Coronary artery (tissue), 2 donors: ENCODE results near the gene KIF1B.
A peak's percentile ranks its signal among the peaks of the same experiment; 100 is the strongest.

Source experiments
- DNase-seq: peaks from one replicate; pipeline ENCODE4 v3.0.0-alpha.2; 2017; ENCODE audit warnings: low spot score
- H3K27ac ChIP-seq, 2 donors: fragments of 200-600 bp; sonication (generic); one replicate each; pipeline ENCODE4 v1.5.1; 2016 to 2019
- H3K4me3 ChIP-seq: fragments of 200-600 bp; sonication (generic); 2 replicates; pipeline ENCODE4 v1.5.1; 2016; ENCODE audit warnings: mild to moderate bottlenecking, moderate library complexity
- TF ChIP-seq, protein P1 (sequence below): fragments of 200-600 bp; sonication (generic); IDR thresholded peaks from one replicate; pipeline ENCODE4 v1.5.1; 2019; ENCODE audit warnings: antibody characterized with exemption

The KIF1B gene

DNA sequence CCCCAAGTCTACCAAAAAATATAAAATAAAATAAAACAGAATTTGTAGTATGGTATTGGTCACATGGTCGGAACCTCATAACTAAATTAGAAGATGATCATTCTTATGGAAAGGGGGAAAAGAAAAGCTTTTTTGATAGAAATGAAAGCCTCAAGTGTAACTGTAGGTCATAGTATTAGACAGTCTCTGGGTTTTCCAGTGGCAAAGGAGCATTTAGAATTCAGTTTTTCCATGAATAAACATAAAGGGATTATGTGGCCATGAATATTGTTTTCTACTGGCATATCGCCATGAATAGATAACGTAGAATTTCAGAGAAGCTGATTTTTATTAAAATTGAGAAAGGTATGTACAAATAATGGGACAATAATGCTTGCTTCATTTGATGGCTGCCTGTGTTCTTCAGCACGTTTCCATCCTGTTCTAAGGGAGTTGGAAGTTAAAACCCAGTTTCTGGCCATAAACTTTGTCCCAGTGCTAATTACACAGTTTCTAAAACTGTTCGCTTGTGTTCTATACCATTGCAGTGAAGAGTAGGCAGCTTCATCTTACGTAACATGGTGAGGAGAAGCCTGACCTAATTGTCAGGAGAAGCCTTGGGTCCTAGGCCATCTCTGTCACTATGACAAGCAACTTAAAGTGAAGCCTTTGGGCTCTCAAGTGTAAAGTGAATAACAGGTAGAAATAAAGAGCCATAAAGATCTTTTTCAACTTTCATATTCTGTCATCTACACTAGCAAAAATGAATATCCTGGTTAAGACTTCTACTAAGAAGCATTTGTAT lies 118.0 kb downstream of the KIF1B start:
- no peak for DNase-seq
- Histone ChIP-seq H3K27ac (no peak overlapping the region), H3K4me3 (no peak overlapping the region)
- TF ChIP-seq, protein P1, sequence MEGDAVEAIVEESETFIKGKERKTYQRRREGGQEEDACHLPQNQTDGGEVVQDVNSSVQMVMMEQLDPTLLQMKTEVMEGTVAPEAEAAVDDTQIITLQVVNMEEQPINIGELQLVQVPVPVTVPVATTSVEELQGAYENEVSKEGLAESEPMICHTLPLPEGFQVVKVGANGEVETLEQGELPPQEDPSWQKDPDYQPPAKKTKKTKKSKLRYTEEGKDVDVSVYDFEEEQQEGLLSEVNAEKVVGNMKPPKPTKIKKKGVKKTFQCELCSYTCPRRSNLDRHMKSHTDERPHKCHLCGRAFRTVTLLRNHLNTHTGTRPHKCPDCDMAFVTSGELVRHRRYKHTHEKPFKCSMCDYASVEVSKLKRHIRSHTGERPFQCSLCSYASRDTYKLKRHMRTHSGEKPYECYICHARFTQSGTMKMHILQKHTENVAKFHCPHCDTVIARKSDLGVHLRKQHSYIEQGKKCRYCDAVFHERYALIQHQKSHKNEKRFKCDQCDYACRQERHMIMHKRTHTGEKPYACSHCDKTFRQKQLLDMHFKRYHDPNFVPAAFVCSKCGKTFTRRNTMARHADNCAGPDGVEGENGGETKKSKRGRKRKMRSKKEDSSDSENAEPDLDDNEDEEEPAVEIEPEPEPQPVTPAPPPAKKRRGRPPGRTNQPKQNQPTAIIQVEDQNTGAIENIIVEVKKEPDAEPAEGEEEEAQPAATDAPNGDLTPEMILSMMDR = no peak

DNA sequence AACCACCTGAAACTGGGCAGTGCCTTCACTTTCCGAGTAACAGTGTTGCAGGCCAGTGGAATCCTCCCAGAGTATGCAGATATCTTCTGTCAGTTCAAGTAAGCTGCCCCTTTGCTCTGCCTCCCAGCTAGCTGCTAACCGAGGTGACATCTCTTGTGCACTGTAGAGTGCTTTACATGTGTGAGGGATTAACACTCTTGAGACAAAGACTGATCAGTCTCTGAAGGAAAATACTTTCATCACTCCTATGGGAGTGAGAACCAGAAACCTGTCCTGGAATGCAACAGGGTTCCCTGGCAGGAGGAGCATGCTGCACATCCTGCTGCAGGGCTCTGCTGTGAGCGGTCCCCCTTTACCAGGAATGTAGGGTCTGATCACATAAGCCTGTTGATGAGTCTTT lies 127.1 kb downstream of the KIF1B start:
- no peak overlapping the region for H3K4me3 ChIP-seq
- TF ChIP-seq, protein P1 = no peak
- no peak for DNase-seq
- H3K27ac ChIP-seq = no peak overlapping the region

GRCh38 chr1:10338047-10338446 lies 127.7 kb downstream of the KIF1B start:
- DNase-seq = no peak
- Histone ChIP-seq H3K4me3 (no peak overlapping the region), H3K27ac (no peak overlapping the region)
- TF ChIP-seq, protein P1 = peak; percentile 54

DNA sequence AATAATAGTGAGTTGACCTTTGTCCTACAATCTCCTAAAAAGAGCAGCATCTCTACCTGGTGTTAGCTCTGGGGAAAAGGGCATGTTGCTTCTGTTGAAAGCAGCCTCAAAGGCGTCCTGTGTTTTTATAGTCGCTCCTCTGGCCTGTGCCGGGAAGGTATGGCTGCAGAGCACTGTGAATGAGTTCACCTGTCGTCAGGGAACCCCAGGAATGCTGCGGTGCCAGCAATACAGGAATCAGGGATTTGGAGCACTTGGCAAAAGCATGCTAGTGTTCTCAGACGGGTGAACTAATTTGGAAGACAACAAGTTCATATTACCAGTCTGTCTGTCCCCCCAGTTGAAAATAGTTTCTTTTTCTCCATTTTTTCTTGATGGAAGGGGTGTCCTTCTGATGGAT lies 128.2 kb downstream of the KIF1B start:
- Histone ChIP-seq H3K4me3 (no peak overlapping the region), H3K27ac (no peak overlapping the region)
- DNase-seq = no peak
- TF ChIP-seq, protein P1 = no peak

GRCh38 chr1:10339036-10339567 lies 128.7 kb downstream of the KIF1B start:
- TF ChIP-seq, protein P1 = no peak
- no peak for DNase-seq
- H3K27ac ChIP-seq = no peak overlapping the region
- H3K4me3 ChIP-seq = no peak overlapping the region

DNA sequence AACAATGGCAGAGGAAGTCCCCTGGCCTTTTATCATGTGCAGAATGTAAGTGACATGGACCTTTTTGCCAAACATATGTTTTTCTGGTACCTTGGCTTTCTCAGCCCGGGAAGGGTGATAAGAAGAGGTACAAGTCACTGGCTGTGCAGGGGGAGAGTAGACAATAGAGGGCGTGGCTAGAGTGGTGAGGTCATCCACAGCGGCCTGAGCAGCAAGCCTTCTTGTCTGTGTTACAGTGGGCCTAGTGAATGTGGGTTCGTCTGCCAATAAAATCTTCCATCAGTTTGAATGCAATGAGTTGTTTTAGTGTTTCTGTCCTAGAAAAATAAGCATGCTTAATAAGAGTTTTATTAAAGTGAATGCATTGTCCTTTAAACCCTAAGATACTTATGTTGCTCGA lies 129.4 kb downstream of the KIF1B start:
- TF ChIP-seq, protein P1 = no peak
- no peak overlapping the region for H3K27ac ChIP-seq
- DNase-seq = no peak
- no peak overlapping the region for H3K4me3 ChIP-seq
